Measurements from ENCODE around the gene CACNA2D4. TPM values are rescaled to one million over a fixed set of nuclear protein-coding genes. Genes with fewer than 3 reads are reported as not detected.

Gene CACNA2D4
- total RNA-seq, 4 donors from 2014 or later, result 3.3 to 29.1 (median 11.5) TPM

GRCh38 chr12:1750300-1750699 lies 168.2 kb downstream of the CACNA2D4 start:
- TF ChIP-seq CTCF (IDR thresholded peaks at IDR 0.05; ENCODE audit: low read depth), result no peak

- TF ChIP-seq CTCF (IDR thresholded peaks at IDR 0.05; ENCODE audit: low read depth), result no peak
These were observed 169.4 kb downstream of the CACNA2D4 start for GRCh38 chr12:1749019-1749418.

- TF ChIP-seq CTCF (IDR thresholded peaks at IDR 0.05; ENCODE audit: low read depth), result no peak
These were observed 170.8 kb downstream of the CACNA2D4 start for GRCh38 chr12:1747609-1748008.

GRCh38 chr12:1744932-1745331 lies 173.5 kb downstream of the CACNA2D4 start:
- TF ChIP-seq CTCF (IDR thresholded peaks at IDR 0.05; ENCODE audit: low read depth), result no peak

Other genes with a start within 250 kb of the CACNA2D4 start
- 100 to 1,000 TPM in 2 of 4 donors, 10 to 100 TPM in 2; 69.4 to 122 (median 108) TPM for gene ADIPOR2, start 227.6 kb downstream of the CACNA2D4 start, total RNA-seq
- gene LRTM2, start 98.1 kb downstream of the CACNA2D4 start, total RNA-seq, result not detected
- 10 to 100 TPM; 12.4 to 13.2 (median 12.9) TPM for gene DCP1B, start 85.8 kb upstream of the CACNA2D4 start, total RNA-seq
- gene CACNA1C, start 134.3 kb upstream of the CACNA2D4 start, total RNA-seq, result 1 to 10 TPM; 2.9 to 5.3 (median 4.3) TPM